GM12878 (cell line): Measurements from ENCODE around the gene KRTAP21-1. TPM values are rescaled to one million over a fixed set of nuclear protein-coding genes. Genes with fewer than 3 reads are reported as not detected.

Experiments used
- BACH1 ChIP-seq: fragments of 450-650 bp; IDR thresholded peaks from 2 replicates; pipeline ENCODE4 v1.6.1; 2017; ENCODE audit warnings: mild to moderate bottlenecking, borderline replicate concordance
- IKZF2 ChIP-seq, 2 experiments: fragments of 450-650 bp; IDR thresholded peaks; 2 replicates each; pipeline ENCODE4 v1.6.1; 2017; ENCODE audit warnings: mild to moderate bottlenecking in 2 of 2, moderate library complexity in 2 of 2
- IRF4 ChIP-seq: IDR thresholded peaks from 2 replicates; pipeline ENCODE4 v1.6.1; 2011; ENCODE audit warnings: low read depth, low read length
- MEF2A ChIP-seq: IDR thresholded peaks from 2 replicates; pipeline ENCODE4 v1.6.1; 2011; ENCODE audit warnings: low read depth, mild to moderate bottlenecking, low read length, moderate library complexity; ENCODE audit not compliant: insufficient read depth
- MEF2B ChIP-seq: fragments of 450-650 bp; IDR thresholded peaks from 2 replicates; pipeline ENCODE4 v1.6.1; 2018; ENCODE audit warnings: mild to moderate bottlenecking, moderate library complexity; ENCODE audit not compliant: partially characterized antibody, poor library complexity, severe bottlenecking
- NR2C1 ChIP-seq: fragments of 450-650 bp; IDR thresholded peaks from 2 replicates; pipeline ENCODE4 v1.6.1; 2017; ENCODE audit warnings: antibody characterized with exemption, mild to moderate bottlenecking, moderate library complexity
- ZSCAN29 ChIP-seq: fragments of 450-650 bp; IDR thresholded peaks from 2 replicates; pipeline ENCODE4 v1.6.1; 2017; ENCODE audit warnings: mild to moderate bottlenecking, moderate library complexity
- polyA plus RNA-seq, 11 experiments: library from polyadenylated mRNA; depleted of rRNA in 4 of 11; unstranded in 6 of 11; stranded (reverse) in 5 of 11; fragments of >200 nt; fragmentation: Nextera tagmentation in 4 of 11; fragmentation: Illumina TruSeq in 1 of 11; extraction: Ambion mirVana in 4 of 11; extraction: Trizol in 1 of 11; gene quantifications; 1 replicate in 1 of 11; 2 replicates in 10 of 11; pipeline versions ENCODE4 v1.2.1 to v1.2.3, GENCODE V29; 2011 to 2016; ENCODE audit warnings: inconsistent platforms in 2 of 11, missing spikeins in 2 of 11, low read depth in 1 of 11
- total RNA-seq, 4 experiments: library from RNA; depleted of rRNA in 3 of 4; stranded (reverse); fragments of >200 nt in 3 of 4; fragmentation: Illumina TruSeq in 1 of 4; extraction: Trizol in 1 of 4; gene quantifications; 2 replicates each; pipeline versions ENCODE4 v1.2.1 to v1.2.3, GENCODE V29; 2013 to 2021
- TF ChIP-seq, protein P1 (sequence below): fragments of 450-650 bp; formaldehyde crosslinking; IDR thresholded peaks from 2 replicates; pipeline ENCODE4 v1.4.0; 2022; ENCODE audit warnings: mild to moderate bottlenecking, moderate library complexity
- TF ChIP-seq, protein P2 (sequence below): fragments of 450-650 bp; formaldehyde crosslinking; IDR thresholded peaks from 2 replicates; pipeline ENCODE4 v1.5.0; 2022; ENCODE audit warnings: mild to moderate bottlenecking, missing genetic modification characterization
- TF ChIP-seq, protein P3 (sequence below): fragments of 450-650 bp; formaldehyde crosslinking; IDR thresholded peaks from 2 replicates; pipeline ENCODE4 v1.4.0; 2020; ENCODE audit warnings: mild to moderate bottlenecking, moderate library complexity
- TF ChIP-seq, protein P4 (sequence below): IDR thresholded peaks from 2 replicates; pipeline ENCODE4 v1.6.1; 2012; ENCODE audit warnings: low read length, inconsistent platforms
- TF ChIP-seq, protein P5 (sequence below): IDR thresholded peaks from 2 replicates; pipeline ENCODE4 v1.6.1; 2011; ENCODE audit warnings: borderline replicate concordance, low read depth, mild to moderate bottlenecking, moderate library complexity, low read length; ENCODE audit not compliant: insufficient read depth, poor library complexity, severe bottlenecking
- TF ChIP-seq, protein P6 (sequence below): fragments of 450-650 bp; IDR thresholded peaks from 2 replicates; pipeline ENCODE4 v1.6.1; 2017; ENCODE audit warnings: low read depth, mild to moderate bottlenecking, moderate library complexity

Gene KRTAP21-1
- total and polyA plus RNA-seq, 10 of the 15 experiments (the other 5 are each of a cell fraction or from before 2014, with no cell fraction given): not detected

DNA sequence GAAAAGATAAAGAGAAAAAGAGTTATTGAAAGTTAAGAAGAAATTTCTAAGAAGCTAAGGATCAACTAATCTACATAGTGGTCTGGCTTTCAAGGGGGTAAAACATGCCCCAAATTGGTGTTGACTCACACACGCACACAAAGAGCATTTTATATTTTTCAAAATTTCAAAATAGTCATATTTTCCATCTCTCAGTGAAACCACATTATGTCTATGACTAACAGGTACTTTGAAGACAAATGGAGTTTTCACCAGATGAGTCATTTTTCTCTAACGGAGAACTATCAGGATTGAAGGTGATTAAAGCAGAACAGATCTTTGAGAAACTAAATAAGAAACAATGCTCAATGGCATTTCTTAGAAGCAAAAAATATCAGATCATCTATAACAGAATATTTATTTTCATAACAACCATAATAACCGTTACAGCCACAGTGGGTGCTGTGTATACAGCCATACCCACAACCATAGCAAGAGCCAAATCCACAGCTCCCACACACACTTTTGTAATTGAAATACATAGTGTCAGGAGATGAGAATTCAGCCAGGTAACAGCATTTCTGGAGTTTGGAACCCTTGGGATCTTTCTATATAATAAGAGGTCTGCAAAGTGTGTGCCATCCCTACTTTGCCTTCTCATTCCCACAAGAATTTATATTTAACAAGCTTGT is 36.9 kb downstream of the KRTAP21-1 start, which contains the start of gene KRTAP21-3 (continued):
- TF ChIP-seq, protein P1, sequence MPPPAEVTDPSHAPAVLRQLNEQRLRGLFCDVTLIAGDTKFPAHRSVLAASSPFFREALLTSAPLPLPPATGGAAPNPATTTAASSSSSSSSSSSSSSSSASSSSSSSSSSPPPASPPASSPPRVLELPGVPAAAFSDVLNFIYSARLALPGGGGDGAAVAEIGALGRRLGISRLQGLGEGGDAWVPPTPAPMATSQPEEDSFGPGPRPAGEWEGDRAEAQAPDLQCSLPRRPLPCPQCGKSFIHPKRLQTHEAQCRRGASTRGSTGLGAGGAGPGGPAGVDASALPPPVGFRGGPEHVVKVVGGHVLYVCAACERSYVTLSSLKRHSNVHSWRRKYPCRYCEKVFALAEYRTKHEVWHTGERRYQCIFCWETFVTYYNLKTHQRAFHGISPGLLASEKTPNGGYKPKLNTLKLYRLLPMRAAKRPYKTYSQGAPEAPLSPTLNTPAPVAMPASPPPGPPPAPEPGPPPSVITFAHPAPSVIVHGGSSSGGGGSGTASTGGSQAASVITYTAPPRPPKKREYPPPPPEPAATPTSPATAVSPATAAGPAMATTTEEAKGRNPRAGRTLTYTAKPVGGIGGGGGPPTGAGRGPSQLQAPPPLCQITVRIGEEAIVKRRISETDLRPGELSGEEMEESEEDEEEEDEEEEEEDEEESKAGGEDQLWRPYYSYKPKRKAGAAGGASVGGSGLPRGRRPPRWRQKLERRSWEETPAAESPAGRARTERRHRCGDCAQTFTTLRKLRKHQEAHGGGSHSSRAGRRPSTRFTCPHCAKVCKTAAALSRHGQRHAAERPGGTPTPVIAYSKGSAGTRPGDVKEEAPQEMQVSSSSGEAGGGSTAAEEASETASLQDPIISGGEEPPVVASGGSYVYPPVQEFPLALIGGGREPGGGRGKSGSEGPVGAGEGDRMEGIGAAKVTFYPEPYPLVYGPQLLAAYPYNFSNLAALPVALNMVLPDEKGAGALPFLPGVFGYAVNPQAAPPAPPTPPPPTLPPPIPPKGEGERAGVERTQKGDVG (CRISPR knock-in tag): no peak
- peak; percentile 85; the same call in 1 of the 2 replicates for TF ChIP-seq BACH1
- TF ChIP-seq, protein P2, sequence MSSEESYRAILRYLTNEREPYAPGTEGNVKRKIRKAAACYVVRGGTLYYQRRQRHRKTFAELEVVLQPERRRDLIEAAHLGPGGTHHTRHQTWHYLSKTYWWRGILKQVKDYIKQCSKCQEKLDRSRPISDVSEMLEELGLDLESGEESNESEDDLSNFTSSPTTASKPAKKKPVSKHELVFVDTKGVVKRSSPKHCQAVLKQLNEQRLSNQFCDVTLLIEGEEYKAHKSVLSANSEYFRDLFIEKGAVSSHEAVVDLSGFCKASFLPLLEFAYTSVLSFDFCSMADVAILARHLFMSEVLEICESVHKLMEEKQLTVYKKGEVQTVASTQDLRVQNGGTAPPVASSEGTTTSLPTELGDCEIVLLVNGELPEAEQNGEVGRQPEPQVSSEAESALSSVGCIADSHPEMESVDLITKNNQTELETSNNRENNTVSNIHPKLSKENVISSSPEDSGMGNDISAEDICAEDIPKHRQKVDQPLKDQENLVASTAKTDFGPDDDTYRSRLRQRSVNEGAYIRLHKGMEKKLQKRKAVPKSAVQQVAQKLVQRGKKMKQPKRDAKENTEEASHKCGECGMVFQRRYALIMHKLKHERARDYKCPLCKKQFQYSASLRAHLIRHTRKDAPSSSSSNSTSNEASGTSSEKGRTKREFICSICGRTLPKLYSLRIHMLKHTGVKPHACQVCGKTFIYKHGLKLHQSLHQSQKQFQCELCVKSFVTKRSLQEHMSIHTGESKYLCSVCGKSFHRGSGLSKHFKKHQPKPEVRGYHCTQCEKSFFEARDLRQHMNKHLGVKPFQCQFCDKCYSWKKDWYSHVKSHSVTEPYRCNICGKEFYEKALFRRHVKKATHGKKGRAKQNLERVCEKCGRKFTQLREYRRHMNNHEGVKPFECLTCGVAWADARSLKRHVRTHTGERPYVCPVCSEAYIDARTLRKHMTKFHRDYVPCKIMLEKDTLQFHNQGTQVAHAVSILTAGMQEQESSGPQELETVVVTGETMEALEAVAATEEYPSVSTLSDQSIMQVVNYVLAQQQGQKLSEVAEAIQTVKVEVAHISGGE (CRISPR knock-in tag): no peak
- TF ChIP-seq IRF4: peak; percentile 25; the same call in 1 of the 2 replicates
- TF ChIP-seq, protein P3, sequence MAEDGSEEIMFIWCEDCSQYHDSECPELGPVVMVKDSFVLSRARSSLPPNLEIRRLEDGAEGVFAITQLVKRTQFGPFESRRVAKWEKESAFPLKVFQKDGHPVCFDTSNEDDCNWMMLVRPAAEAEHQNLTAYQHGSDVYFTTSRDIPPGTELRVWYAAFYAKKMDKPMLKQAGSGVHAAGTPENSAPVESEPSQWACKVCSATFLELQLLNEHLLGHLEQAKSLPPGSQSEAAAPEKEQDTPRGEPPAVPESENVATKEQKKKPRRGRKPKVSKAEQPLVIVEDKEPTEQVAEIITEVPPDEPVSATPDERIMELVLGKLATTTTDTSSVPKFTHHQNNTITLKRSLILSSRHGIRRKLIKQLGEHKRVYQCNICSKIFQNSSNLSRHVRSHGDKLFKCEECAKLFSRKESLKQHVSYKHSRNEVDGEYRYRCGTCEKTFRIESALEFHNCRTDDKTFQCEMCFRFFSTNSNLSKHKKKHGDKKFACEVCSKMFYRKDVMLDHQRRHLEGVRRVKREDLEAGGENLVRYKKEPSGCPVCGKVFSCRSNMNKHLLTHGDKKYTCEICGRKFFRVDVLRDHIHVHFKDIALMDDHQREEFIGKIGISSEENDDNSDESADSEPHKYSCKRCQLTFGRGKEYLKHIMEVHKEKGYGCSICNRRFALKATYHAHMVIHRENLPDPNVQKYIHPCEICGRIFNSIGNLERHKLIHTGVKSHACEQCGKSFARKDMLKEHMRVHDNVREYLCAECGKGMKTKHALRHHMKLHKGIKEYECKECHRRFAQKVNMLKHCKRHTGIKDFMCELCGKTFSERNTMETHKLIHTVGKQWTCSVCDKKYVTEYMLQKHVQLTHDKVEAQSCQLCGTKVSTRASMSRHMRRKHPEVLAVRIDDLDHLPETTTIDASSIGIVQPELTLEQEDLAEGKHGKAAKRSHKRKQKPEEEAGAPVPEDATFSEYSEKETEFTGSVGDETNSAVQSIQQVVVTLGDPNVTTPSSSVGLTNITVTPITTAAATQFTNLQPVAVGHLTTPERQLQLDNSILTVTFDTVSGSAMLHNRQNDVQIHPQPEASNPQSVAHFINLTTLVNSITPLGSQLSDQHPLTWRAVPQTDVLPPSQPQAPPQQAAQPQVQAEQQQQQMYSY (CRISPR knock-in tag): no peak
- no peak for TF ChIP-seq NR2C1
- TF ChIP-seq MEF2A: no peak
- TF ChIP-seq, protein P4, sequence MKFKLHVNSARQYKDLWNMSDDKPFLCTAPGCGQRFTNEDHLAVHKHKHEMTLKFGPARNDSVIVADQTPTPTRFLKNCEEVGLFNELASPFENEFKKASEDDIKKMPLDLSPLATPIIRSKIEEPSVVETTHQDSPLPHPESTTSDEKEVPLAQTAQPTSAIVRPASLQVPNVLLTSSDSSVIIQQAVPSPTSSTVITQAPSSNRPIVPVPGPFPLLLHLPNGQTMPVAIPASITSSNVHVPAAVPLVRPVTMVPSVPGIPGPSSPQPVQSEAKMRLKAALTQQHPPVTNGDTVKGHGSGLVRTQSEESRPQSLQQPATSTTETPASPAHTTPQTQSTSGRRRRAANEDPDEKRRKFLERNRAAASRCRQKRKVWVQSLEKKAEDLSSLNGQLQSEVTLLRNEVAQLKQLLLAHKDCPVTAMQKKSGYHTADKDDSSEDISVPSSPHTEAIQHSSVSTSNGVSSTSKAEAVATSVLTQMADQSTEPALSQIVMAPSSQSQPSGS: peak; percentile 65
- peak; percentile 51 for TF ChIP-seq MEF2B
- TF ChIP-seq, protein P5, sequence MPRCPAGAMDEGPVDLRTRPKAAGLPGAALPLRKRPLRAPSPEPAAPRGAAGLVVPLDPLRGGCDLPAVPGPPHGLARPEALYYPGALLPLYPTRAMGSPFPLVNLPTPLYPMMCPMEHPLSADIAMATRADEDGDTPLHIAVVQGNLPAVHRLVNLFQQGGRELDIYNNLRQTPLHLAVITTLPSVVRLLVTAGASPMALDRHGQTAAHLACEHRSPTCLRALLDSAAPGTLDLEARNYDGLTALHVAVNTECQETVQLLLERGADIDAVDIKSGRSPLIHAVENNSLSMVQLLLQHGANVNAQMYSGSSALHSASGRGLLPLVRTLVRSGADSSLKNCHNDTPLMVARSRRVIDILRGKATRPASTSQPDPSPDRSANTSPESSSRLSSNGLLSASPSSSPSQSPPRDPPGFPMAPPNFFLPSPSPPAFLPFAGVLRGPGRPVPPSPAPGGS: no peak
- TF ChIP-seq IKZF2 (IDR thresholded peaks at IDR 0.05): peak; percentile 86 to 88
- TF ChIP-seq, protein P6, sequence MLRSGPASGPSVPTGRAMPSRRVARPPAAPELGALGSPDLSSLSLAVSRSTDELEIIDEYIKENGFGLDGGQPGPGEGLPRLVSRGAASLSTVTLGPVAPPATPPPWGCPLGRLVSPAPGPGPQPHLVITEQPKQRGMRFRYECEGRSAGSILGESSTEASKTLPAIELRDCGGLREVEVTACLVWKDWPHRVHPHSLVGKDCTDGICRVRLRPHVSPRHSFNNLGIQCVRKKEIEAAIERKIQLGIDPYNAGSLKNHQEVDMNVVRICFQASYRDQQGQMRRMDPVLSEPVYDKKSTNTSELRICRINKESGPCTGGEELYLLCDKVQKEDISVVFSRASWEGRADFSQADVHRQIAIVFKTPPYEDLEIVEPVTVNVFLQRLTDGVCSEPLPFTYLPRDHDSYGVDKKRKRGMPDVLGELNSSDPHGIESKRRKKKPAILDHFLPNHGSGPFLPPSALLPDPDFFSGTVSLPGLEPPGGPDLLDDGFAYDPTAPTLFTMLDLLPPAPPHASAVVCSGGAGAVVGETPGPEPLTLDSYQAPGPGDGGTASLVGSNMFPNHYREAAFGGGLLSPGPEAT: peak; percentile 64; the same call in 1 of the 2 replicates
- no peak for TF ChIP-seq ZSCAN29
